ENCODE data around the gene GET4.

DNA sequence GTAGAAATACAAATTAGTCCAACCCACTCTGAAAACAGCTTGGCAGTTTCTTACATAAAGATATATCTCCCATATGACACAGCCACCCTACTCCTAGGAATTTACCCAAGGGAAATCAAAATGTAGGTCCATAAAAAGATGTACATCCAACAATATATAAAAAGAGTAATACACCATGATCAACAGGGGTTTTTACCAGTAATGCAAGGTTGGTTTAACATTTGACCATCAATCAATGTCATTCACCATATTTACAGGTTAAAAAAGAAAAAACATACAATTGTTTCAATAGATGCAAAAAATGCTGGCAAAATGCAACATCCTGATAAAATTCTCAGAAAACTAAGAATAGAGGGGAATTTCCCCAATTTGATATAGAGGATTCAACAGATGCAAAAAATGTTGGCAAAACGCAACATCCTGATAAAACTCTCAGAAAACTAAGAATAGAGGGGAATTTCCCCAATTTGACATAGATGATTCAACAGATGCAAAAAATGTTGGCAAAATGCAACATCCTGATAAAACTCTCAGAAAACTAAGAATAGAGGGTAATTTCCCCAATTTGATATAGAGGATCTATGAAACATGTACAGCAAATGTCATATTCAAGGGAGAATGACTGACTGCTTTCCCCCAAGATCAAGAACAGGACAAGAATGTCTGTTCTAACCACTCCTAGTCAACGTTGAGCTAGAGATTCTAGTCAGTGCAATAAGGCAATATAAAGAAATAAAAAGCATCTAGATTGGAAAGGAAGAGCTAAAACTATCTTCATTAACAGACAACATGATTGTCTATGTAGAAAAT, 64.5 kb downstream of the GET4 start:
- TF ChIP-seq, protein P1, sequence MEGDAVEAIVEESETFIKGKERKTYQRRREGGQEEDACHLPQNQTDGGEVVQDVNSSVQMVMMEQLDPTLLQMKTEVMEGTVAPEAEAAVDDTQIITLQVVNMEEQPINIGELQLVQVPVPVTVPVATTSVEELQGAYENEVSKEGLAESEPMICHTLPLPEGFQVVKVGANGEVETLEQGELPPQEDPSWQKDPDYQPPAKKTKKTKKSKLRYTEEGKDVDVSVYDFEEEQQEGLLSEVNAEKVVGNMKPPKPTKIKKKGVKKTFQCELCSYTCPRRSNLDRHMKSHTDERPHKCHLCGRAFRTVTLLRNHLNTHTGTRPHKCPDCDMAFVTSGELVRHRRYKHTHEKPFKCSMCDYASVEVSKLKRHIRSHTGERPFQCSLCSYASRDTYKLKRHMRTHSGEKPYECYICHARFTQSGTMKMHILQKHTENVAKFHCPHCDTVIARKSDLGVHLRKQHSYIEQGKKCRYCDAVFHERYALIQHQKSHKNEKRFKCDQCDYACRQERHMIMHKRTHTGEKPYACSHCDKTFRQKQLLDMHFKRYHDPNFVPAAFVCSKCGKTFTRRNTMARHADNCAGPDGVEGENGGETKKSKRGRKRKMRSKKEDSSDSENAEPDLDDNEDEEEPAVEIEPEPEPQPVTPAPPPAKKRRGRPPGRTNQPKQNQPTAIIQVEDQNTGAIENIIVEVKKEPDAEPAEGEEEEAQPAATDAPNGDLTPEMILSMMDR (IDR thresholded peaks at IDR 0.05), result no peak
- no peak for TF ChIP-seq POLR2A (IDR thresholded peaks at IDR 0.05)

Measured in lower leg skin (tissue), 3 donors.